ENCODE data around the gene OSBPL2.
A peak's percentile ranks its signal among the peaks of the same experiment; 100 is the strongest.

The OSBPL2 gene

GRCh38 chr20:62206388-62206775 is 31.9 kb upstream of the OSBPL2 start:
- no peak overlapping the region for H3K27ac ChIP-seq (ENCODE audit: insufficient read depth, low read depth, low read length, poor library complexity, severe bottlenecking)
- no peaks in the 10 kb centered on the region for H3K9me3 ChIP-seq (ENCODE audit: control insufficient read depth, low read length)
- H3K4me3 ChIP-seq (ENCODE audit: insufficient read depth, low read depth, low read length), result no peak overlapping the region
- H3K36me3 ChIP-seq (ENCODE audit: control insufficient read depth, insufficient read depth, low read length), result no peaks in the 10 kb centered on the region
- 89 to 90% methylated on average over 17 of the region's 17 CpGs for WGBS, 2 experiments
- no peaks in the 10 kb centered on the region for H3K4me1 ChIP-seq (ENCODE audit: control insufficient read depth, insufficient read depth, low read length)
- no peaks in the 10 kb centered on the region for H3K27me3 ChIP-seq (ENCODE audit: control insufficient read depth, insufficient read depth, low read length, poor library complexity, severe bottlenecking)

- no peak overlapping the region for H3K27ac ChIP-seq (ENCODE audit: insufficient read depth, low read depth, low read length, poor library complexity, severe bottlenecking)
- no peaks in the 10 kb centered on the region for H3K27me3 ChIP-seq (ENCODE audit: control insufficient read depth, insufficient read depth, low read length, poor library complexity, severe bottlenecking)
- no peak overlapping the region for H3K4me3 ChIP-seq (ENCODE audit: insufficient read depth, low read depth, low read length)
- peaks cover 8% of the 10 kb centered on the region for H3K4me1 ChIP-seq (ENCODE audit: control insufficient read depth, insufficient read depth, low read length)
- WGBS, 2 experiments, result 91 to 95% methylated on average over 17 to 19 of the region's 19 CpGs
- no peaks in the 10 kb centered on the region for H3K36me3 ChIP-seq (ENCODE audit: control insufficient read depth, insufficient read depth, low read length)
- no peaks in the 10 kb centered on the region for H3K9me3 ChIP-seq (ENCODE audit: control insufficient read depth, low read length)
Measured at GRCh38 chr20:62208061-62208794, 30.1 kb upstream of the OSBPL2 start.

DNA sequence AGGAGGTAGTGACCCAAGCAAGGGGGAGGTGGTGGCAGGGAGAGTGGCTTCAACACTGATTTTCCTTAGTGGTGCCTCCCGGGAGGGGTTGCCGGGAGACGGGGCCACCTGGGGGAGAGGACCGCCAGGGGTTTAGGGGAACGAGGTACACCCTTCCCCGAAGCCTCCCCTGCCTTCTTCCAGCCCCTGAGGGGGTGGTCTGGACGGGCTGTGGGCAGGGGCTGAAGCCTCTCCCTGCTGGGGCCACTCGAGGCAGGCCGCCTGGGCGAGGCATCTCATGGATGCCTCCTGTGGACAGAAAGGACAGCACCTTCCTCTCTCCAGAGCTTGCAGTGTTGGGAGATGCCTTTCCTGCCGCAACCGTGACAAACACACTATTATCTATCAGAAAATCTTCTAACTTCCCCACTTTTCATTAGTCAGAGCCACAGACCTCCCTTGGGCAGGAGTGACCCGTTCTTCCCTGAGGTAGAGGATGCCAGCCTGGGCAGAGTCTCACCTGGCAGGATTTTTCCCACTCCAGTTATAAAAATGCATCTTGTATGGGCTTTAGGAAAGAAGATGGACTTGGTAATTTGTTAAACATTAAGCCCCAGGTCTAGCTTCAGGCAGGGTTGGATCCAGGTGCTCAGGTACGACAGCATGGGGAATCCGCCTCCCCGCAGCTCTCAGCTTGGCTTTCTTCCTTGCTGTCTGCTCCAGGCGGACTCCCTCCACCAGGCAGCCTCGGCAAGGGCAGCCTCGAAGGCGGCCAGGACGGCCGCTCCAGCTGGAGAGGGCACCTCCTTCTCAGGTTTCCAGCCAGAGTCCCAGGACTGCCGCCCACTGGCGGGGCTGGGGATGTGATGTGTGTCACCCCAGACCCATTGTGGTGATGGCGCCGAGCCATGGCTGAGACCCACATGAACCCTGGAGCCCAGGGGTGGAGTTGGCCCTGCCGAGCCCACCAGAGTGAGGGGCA is 29.2 kb upstream of the OSBPL2 start:
- 63 to 64% methylated on average over 27 of the region's 27 CpGs for WGBS, 2 experiments
- Histone ChIP-seq H3K9me3 (ENCODE audit: control insufficient read depth, low read length) (no peaks in the 10 kb centered on the region), H3K36me3 (ENCODE audit: control insufficient read depth, insufficient read depth, low read length) (no peaks in the 10 kb centered on the region), H3K27me3 (ENCODE audit: control insufficient read depth, insufficient read depth, low read length, poor library complexity, severe bottlenecking) (no peaks in the 10 kb centered on the region), H3K4me3 (ENCODE audit: insufficient read depth, low read depth, low read length) (no peak overlapping the region), H3K4me1 (ENCODE audit: control insufficient read depth, insufficient read depth, low read length) (peaks cover 8% of the 10 kb centered on the region), H3K27ac (ENCODE audit: insufficient read depth, low read depth, low read length, poor library complexity, severe bottlenecking) (no peak overlapping the region)

GRCh38 chr20:62209850-62210495 is 28.3 kb upstream of the OSBPL2 start:
- WGBS, 2 experiments, result 82 to 84% methylated on average over 17 of the region's 17 CpGs
- Histone ChIP-seq H3K4me3 (ENCODE audit: insufficient read depth, low read depth, low read length) (no peak overlapping the region), H3K36me3 (ENCODE audit: control insufficient read depth, insufficient read depth, low read length) (no peaks in the 10 kb centered on the region), H3K4me1 (ENCODE audit: control insufficient read depth, insufficient read depth, low read length) (peaks cover 8% of the 10 kb centered on the region), H3K9me3 (ENCODE audit: control insufficient read depth, low read length) (no peaks in the 10 kb centered on the region), H3K27ac (ENCODE audit: insufficient read depth, low read depth, low read length, poor library complexity, severe bottlenecking) (no peak overlapping the region), H3K27me3 (ENCODE audit: control insufficient read depth, insufficient read depth, low read length, poor library complexity, severe bottlenecking) (peaks cover 8% of the 10 kb centered on the region)

DNA sequence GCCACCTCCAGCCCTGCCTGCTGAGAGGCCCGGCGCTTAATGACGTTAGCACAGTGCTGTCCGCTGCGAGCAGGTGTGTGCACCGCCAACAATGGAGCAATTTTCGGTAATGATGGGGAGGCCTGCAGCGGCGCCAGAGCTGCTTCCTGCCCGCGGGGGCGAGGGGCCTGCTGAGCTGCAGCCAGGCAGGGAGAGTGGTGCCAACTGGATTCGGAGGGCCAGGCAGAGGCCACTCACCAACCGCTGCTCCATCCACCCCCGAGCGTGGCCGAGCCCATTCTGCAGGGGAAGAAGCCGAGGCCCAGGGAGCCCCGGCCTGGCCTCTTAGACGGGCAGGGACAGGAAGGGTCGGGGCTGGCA is 27.8 kb upstream of the OSBPL2 start:
- Histone ChIP-seq H3K27me3 (ENCODE audit: control insufficient read depth, insufficient read depth, low read length, poor library complexity, severe bottlenecking) (peaks cover 11% of the 10 kb centered on the region), H3K9me3 (ENCODE audit: control insufficient read depth, low read length) (no peaks in the 10 kb centered on the region), H3K36me3 (ENCODE audit: control insufficient read depth, insufficient read depth, low read length) (no peaks in the 10 kb centered on the region), H3K4me3 (ENCODE audit: insufficient read depth, low read depth, low read length) (no peak overlapping the region), H3K4me1 (ENCODE audit: control insufficient read depth, insufficient read depth, low read length) (peaks cover 8% of the 10 kb centered on the region), H3K27ac (ENCODE audit: insufficient read depth, low read depth, low read length, poor library complexity, severe bottlenecking) (no peak overlapping the region)
- WGBS, 2 experiments, result 89 to 90% methylated on average over 21 of the region's 21 CpGs

- H3K27ac ChIP-seq (ENCODE audit: insufficient read depth, low read depth, low read length, poor library complexity, severe bottlenecking), result no peak overlapping the region
- H3K9me3 ChIP-seq (ENCODE audit: control insufficient read depth, low read length), result no peaks in the 10 kb centered on the region
- H3K4me3 ChIP-seq (ENCODE audit: insufficient read depth, low read depth, low read length), result no peak overlapping the region
- H3K36me3 ChIP-seq (ENCODE audit: control insufficient read depth, insufficient read depth, low read length), result no peaks in the 10 kb centered on the region
- peaks cover 18% of the 10 kb centered on the region for H3K27me3 ChIP-seq (ENCODE audit: control insufficient read depth, insufficient read depth, low read length, poor library complexity, severe bottlenecking)
- peaks cover 8% of the 10 kb centered on the region for H3K4me1 ChIP-seq (ENCODE audit: control insufficient read depth, insufficient read depth, low read length)
- 94% methylated on average over 8 of the region's 8 CpGs for WGBS, 2 experiments
Measured at GRCh38 chr20:62211216-62211615, 27.1 kb upstream of the OSBPL2 start.

- Histone ChIP-seq H3K36me3 (ENCODE audit: control insufficient read depth, insufficient read depth, low read length) (no peaks in the 10 kb centered on the region), H3K4me1 (ENCODE audit: control insufficient read depth, insufficient read depth, low read length) (peaks cover 8% of the 10 kb centered on the region), H3K27ac (ENCODE audit: insufficient read depth, low read depth, low read length, poor library complexity, severe bottlenecking) (peak overlapping the region; percentile 3), H3K9me3 (ENCODE audit: control insufficient read depth, low read length) (no peaks in the 10 kb centered on the region), H3K27me3 (ENCODE audit: control insufficient read depth, insufficient read depth, low read length, poor library complexity, severe bottlenecking) (peaks cover 24% of the 10 kb centered on the region), H3K4me3 (ENCODE audit: insufficient read depth, low read depth, low read length) (no peak overlapping the region)
- 81 to 82% methylated on average over 9 of the region's 9 CpGs for WGBS, 2 experiments
Measured at GRCh38 chr20:62211769-62212288, 26.5 kb upstream of the OSBPL2 start.

GRCh38 chr20:62212299-62212698 is 26.0 kb upstream of the OSBPL2 start:
- no peaks in the 10 kb centered on the region for H3K9me3 ChIP-seq (ENCODE audit: control insufficient read depth, low read length)
- H3K4me1 ChIP-seq (ENCODE audit: control insufficient read depth, insufficient read depth, low read length), result peaks cover 8% of the 10 kb centered on the region
- no peaks in the 10 kb centered on the region for H3K36me3 ChIP-seq (ENCODE audit: control insufficient read depth, insufficient read depth, low read length)
- 51 to 55% methylated on average over 10 of the region's 10 CpGs for WGBS, 2 experiments
- H3K4me3 ChIP-seq (ENCODE audit: insufficient read depth, low read depth, low read length), result no peak overlapping the region
- H3K27me3 ChIP-seq (ENCODE audit: control insufficient read depth, insufficient read depth, low read length, poor library complexity, severe bottlenecking), result peaks cover 29% of the 10 kb centered on the region
- H3K27ac ChIP-seq (ENCODE audit: insufficient read depth, low read depth, low read length, poor library complexity, severe bottlenecking), result peak overlapping the region; percentile 3

DNA sequence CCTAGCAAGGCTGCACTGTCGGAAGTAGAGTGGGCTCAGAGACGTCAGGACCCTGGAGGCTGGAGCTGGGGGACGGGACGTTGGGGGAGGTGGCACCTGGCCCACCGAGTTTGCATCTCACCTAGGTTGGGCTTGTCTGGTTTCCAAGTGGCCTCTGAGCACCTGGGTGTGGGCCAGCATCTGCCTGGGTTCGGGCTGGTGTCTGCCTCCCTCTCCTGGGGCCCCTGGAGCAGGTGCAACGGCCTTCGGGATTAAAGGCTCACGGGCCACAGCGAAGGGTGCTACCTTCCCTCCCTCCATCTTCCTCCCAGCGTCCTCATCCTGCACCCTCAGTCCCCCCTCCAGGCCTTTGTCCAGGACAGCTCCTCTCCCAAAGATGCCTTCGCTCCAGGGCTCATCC is 24.3 kb upstream of the OSBPL2 start:
- Histone ChIP-seq H3K27me3 (ENCODE audit: control insufficient read depth, insufficient read depth, low read length, poor library complexity, severe bottlenecking) (peaks cover 47% of the 10 kb centered on the region), H3K36me3 (ENCODE audit: control insufficient read depth, insufficient read depth, low read length) (no peaks in the 10 kb centered on the region), H3K4me1 (ENCODE audit: control insufficient read depth, insufficient read depth, low read length) (peaks cover 14% of the 10 kb centered on the region), H3K27ac (ENCODE audit: insufficient read depth, low read depth, low read length, poor library complexity, severe bottlenecking) (no peak overlapping the region), H3K9me3 (ENCODE audit: control insufficient read depth, low read length) (no peaks in the 10 kb centered on the region), H3K4me3 (ENCODE audit: insufficient read depth, low read depth, low read length) (no peak overlapping the region)
- WGBS, 2 experiments, result 76% methylated on average over 12 of the region's 12 CpGs

Data from ectodermal cell (in vitro differentiated cells).